Activated T-cell treated with anti-CD3 and anti-CD28 coated beads for 4 hours (primary cell): ENCODE results near the gene BNIP3.
"Not testable (repeated sequence)": the region's sequence is repeated elsewhere in the genome, so short reads cannot be mapped to it uniquely, and the experiment has no call there.

Source experiments
- DNase-seq: peaks from one replicate; pipeline ENCODE4 v3.0.0-alpha.2; 2020

BNIP3 gene

GRCh38 chr10:132001238-132001972 lies 19.7 kb upstream of the BNIP3 start:
- no peak for DNase-seq

GRCh38 chr10:131998845-131999681 lies 17.3 kb upstream of the BNIP3 start:
- no peak for DNase-seq

GRCh38 chr10:131998050-131998844 lies 16.5 kb upstream of the BNIP3 start:
- no peak for DNase-seq

GRCh38 chr10:131997366-131998049 lies 15.8 kb upstream of the BNIP3 start:
- DNase-seq = no peak

- no peak for DNase-seq
Observed at GRCh38 chr10:131996466-131997365, 15.0 kb upstream of the BNIP3 start.

GRCh38 chr10:131994435-131994834 lies 12.7 kb upstream of the BNIP3 start:
- no peak for DNase-seq

- DNase-seq = no peak
Observed at GRCh38 chr10:131993275-131993674, 11.6 kb upstream of the BNIP3 start.

GRCh38 chr10:131991726-131992125 lies 10.0 kb upstream of the BNIP3 start:
- DNase-seq = no peak

- not testable (repeated sequence) for DNase-seq
Observed at GRCh38 chr10:131987786-131988185, 6.1 kb upstream of the BNIP3 start.

- not testable (repeated sequence) for DNase-seq
Observed at GRCh38 chr10:131987301-131987700, 5.6 kb upstream of the BNIP3 start.

GRCh38 chr10:131986851-131987250 lies 5.1 kb upstream of the BNIP3 start:
- DNase-seq = not testable (repeated sequence)

- no peak for DNase-seq
Observed at GRCh38 chr10:131983780-131984179, 2.1 kb upstream of the BNIP3 start.

GRCh38 chr10:131982796-131983195 lies 1.1 kb upstream of the BNIP3 start:
- DNase-seq = no peak

- no peak for DNase-seq
Observed at GRCh38 chr10:131982185-131982756, 548 bp upstream of the BNIP3 start.

- DNase-seq = no peak
Observed at GRCh38 chr10:131980761-131981428, 828 bp downstream of the BNIP3 start.

- DNase-seq = no peak
Observed at GRCh38 chr10:131980321-131980720, 1.4 kb downstream of the BNIP3 start.

- no peak for DNase-seq
Observed at GRCh38 chr10:131979821-131980270, 1.9 kb downstream of the BNIP3 start.

- DNase-seq = no peak
Observed at GRCh38 chr10:131979336-131979735, 2.4 kb downstream of the BNIP3 start.

GRCh38 chr10:131978851-131979250 lies 2.9 kb downstream of the BNIP3 start:
- no peak for DNase-seq

GRCh38 chr10:131978366-131978765 lies 3.4 kb downstream of the BNIP3 start:
- no peak for DNase-seq
